Fibroblast of lung (primary cell): ENCODE data around the gene MRNIP.

Experiments
- EZH2 ChIP-seq: IDR thresholded peaks from 2 replicates; pipeline ENCODE4 v1.5.1; 2012; ENCODE audit warnings: low read length, control low read depth, mild to moderate bottlenecking; ENCODE audit errors: missing control alignments
- TF ChIP-seq, protein P1 (sequence below), 2 donors: IDR thresholded peaks in 1 of 2; conservative IDR thresholded peaks in 1 of 2; 1 replicate in 1 of 2; 2 replicates in 1 of 2; pipeline ENCODE4 v1.5.1; 2011 to 2012; ENCODE audit warnings: low read length in 2 of 2, control low read depth in 1 of 2, inconsistent platforms in 1 of 2, low read depth in 1 of 2, mild to moderate bottlenecking in 1 of 2

DNA sequence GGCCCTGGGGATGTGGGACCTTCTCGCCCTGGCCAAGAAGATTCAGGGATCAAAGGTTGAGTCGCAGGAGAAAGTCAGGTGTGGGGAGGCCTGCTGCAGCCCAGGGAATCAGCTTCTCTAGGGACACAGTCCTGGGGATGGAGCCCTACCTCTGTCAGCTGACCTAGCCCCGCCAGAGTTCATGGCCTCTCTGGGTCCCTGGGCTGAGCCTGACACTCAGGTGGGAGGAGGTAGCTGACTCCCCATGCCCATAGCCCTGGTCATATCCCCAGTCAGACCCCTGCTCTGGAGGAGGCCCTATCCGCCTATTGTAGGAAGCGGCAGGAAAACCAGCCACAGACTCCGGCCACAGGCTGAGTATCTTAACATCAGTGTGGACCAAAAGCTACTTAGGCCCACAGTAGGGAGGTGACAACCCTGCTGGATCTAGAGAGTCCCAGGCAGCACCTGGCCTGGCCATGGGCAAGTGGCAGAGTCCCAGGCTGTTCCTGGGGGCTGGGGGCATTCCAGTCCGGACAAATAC is 15.0 kb upstream of the MRNIP start:
- no peak for TF ChIP-seq EZH2
- TF ChIP-seq, protein P1, sequence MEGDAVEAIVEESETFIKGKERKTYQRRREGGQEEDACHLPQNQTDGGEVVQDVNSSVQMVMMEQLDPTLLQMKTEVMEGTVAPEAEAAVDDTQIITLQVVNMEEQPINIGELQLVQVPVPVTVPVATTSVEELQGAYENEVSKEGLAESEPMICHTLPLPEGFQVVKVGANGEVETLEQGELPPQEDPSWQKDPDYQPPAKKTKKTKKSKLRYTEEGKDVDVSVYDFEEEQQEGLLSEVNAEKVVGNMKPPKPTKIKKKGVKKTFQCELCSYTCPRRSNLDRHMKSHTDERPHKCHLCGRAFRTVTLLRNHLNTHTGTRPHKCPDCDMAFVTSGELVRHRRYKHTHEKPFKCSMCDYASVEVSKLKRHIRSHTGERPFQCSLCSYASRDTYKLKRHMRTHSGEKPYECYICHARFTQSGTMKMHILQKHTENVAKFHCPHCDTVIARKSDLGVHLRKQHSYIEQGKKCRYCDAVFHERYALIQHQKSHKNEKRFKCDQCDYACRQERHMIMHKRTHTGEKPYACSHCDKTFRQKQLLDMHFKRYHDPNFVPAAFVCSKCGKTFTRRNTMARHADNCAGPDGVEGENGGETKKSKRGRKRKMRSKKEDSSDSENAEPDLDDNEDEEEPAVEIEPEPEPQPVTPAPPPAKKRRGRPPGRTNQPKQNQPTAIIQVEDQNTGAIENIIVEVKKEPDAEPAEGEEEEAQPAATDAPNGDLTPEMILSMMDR (conservative IDR thresholded peaks at IDR 0.05 in 1 of 2, IDR thresholded peaks at IDR 0.05 in 1 of 2; ENCODE audit: low read depth in 1 of 2, low read length in 2 of 2) = no peak
